ENCODE measurements around the gene TMEM181. TPM values are rescaled to one million over a fixed set of nuclear protein-coding genes. Genes with fewer than 3 reads are reported as not detected.

TMEM181 gene
- total and polyA plus RNA-seq, 2 experiments from 2014 or later = 11.9 to 25.2 TPM

- no peak for DNase-seq (ENCODE audit: low spot score)
- Mint-ChIP-seq H3K36me3 (ENCODE audit: low read depth) (no peaks in the 10 kb centered on the region), H3K4me3 (no peak overlapping the region)
These were observed 124.9 kb downstream of the TMEM181 start for GRCh38 chr6:158684745-158685324.

More at GRCh38 chr6:158684745-158685324, 124.9 kb downstream of the TMEM181 start:
- H3K4me1 Mint-ChIP-seq = peaks cover 12% of the 10 kb centered on the region
- no peaks in the 10 kb centered on the region for H3K9me3 Mint-ChIP-seq
- Histone ChIP-seq H3K36me3 (ENCODE audit: insufficient read depth) (no peaks in the 10 kb centered on the region), H3K9me2 (ENCODE audit: insufficient read depth) (no peaks in the 10 kb centered on the region), H3K4me3 (no peak overlapping the region), H3K4me1 (ENCODE audit: insufficient read depth) (no peaks in the 10 kb centered on the region; the same call in 1 of the 2 replicates), H4K20me1 (replicated peaks; ENCODE audit: insufficient read depth) (no peaks in the 10 kb centered on the region), H2AFZ (no peak overlapping the region), H3K27me3 (ENCODE audit: insufficient read depth) (no peaks in the 10 kb centered on the region), H3K79me2 (replicated peaks; ENCODE audit: insufficient read depth) (no peaks in the 10 kb centered on the region), H3K27ac (ENCODE audit: low read depth) (no peak overlapping the region), H3F3A (replicated peaks; ENCODE audit: low read depth) (no peaks in the 10 kb centered on the region), H3K4me2 (no peak overlapping the region)
- H3K27me3 Mint-ChIP-seq (ENCODE audit: insufficient read depth, low read depth, poor library complexity) = peaks cover 2% of the 10 kb centered on the region
- TF ChIP-seq, protein P1, sequence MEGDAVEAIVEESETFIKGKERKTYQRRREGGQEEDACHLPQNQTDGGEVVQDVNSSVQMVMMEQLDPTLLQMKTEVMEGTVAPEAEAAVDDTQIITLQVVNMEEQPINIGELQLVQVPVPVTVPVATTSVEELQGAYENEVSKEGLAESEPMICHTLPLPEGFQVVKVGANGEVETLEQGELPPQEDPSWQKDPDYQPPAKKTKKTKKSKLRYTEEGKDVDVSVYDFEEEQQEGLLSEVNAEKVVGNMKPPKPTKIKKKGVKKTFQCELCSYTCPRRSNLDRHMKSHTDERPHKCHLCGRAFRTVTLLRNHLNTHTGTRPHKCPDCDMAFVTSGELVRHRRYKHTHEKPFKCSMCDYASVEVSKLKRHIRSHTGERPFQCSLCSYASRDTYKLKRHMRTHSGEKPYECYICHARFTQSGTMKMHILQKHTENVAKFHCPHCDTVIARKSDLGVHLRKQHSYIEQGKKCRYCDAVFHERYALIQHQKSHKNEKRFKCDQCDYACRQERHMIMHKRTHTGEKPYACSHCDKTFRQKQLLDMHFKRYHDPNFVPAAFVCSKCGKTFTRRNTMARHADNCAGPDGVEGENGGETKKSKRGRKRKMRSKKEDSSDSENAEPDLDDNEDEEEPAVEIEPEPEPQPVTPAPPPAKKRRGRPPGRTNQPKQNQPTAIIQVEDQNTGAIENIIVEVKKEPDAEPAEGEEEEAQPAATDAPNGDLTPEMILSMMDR (conservative IDR thresholded peaks at IDR 0.05; ENCODE audit: low read depth in 2 of 2) = no peak
- TF ChIP-seq, protein P2, sequence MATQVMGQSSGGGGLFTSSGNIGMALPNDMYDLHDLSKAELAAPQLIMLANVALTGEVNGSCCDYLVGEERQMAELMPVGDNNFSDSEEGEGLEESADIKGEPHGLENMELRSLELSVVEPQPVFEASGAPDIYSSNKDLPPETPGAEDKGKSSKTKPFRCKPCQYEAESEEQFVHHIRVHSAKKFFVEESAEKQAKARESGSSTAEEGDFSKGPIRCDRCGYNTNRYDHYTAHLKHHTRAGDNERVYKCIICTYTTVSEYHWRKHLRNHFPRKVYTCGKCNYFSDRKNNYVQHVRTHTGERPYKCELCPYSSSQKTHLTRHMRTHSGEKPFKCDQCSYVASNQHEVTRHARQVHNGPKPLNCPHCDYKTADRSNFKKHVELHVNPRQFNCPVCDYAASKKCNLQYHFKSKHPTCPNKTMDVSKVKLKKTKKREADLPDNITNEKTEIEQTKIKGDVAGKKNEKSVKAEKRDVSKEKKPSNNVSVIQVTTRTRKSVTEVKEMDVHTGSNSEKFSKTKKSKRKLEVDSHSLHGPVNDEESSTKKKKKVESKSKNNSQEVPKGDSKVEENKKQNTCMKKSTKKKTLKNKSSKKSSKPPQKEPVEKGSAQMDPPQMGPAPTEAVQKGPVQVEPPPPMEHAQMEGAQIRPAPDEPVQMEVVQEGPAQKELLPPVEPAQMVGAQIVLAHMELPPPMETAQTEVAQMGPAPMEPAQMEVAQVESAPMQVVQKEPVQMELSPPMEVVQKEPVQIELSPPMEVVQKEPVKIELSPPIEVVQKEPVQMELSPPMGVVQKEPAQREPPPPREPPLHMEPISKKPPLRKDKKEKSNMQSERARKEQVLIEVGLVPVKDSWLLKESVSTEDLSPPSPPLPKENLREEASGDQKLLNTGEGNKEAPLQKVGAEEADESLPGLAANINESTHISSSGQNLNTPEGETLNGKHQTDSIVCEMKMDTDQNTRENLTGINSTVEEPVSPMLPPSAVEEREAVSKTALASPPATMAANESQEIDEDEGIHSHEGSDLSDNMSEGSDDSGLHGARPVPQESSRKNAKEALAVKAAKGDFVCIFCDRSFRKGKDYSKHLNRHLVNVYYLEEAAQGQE (IDR thresholded peaks at IDR 0.05; ENCODE audit: unreplicated experiment) = no peak
- TF ChIP-seq ETS1 (IDR thresholded peaks at IDR 0.05) = no peak
- TF ChIP-seq, protein P3, sequence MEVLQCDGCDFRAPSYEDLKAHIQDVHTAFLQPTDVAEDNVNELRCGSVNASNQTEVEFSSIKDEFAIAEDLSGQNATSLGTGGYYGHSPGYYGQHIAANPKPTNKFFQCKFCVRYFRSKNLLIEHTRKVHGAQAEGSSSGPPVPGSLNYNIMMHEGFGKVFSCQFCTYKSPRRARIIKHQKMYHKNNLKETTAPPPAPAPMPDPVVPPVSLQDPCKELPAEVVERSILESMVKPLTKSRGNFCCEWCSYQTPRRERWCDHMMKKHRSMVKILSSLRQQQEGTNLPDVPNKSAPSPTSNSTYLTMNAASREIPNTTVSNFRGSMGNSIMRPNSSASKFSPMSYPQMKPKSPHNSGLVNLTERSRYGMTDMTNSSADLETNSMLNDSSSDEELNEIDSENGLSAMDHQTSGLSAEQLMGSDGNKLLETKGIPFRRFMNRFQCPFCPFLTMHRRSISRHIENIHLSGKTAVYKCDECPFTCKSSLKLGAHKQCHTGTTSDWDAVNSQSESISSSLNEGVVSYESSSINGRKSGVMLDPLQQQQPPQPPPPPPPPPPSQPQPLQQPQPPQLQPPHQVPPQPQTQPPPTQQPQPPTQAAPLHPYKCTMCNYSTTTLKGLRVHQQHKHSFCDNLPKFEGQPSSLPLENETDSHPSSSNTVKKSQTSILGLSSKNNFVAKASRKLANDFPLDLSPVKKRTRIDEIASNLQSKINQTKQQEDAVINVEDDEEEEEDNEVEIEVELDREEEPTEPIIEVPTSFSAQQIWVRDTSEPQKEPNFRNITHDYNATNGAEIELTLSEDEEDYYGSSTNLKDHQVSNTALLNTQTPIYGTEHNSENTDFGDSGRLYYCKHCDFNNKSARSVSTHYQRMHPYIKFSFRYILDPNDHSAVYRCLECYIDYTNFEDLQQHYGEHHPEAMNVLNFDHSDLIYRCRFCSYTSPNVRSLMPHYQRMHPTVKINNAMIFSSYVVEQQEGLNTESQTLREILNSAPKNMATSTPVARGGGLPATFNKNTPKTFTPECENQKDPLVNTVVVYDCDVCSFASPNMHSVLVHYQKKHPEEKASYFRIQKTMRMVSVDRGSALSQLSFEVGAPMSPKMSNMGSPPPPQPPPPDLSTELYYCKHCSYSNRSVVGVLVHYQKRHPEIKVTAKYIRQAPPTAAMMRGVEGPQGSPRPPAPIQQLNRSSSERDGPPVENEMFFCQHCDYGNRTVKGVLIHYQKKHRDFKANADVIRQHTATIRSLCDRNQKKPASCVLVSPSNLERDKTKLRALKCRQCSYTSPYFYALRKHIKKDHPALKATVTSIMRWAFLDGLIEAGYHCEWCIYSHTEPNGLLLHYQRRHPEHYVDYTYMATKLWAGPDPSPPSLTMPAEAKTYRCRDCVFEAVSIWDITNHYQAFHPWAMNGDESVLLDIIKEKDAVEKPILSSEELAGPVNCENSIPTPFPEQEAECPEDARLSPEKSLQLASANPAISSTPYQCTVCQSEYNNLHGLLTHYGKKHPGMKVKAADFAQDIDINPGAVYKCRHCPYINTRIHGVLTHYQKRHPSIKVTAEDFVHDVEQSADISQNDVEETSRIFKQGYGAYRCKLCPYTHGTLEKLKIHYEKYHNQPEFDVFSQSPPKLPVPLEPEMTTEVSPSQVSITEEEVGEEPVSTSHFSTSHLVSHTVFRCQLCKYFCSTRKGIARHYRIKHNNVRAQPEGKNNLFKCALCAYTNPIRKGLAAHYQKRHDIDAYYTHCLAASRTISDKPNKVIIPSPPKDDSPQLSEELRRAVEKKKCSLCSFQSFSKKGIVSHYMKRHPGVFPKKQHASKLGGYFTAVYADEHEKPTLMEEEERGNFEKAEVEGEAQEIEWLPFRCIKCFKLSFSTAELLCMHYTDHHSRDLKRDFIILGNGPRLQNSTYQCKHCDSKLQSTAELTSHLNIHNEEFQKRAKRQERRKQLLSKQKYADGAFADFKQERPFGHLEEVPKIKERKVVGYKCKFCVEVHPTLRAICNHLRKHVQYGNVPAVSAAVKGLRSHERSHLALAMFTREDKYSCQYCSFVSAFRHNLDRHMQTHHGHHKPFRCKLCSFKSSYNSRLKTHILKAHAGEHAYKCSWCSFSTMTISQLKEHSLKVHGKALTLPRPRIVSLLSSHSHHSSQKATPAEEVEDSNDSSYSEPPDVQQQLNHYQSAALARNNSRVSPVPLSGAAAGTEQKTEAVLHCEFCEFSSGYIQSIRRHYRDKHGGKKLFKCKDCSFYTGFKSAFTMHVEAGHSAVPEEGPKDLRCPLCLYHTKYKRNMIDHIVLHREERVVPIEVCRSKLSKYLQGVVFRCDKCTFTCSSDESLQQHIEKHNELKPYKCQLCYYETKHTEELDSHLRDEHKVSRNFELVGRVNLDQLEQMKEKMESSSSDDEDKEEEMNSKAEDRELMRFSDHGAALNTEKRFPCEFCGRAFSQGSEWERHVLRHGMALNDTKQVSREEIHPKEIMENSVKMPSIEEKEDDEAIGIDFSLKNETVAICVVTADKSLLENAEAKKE (CRISPR knock-in tag; IDR thresholded peaks at IDR 0.05) = no peak
- no peak for TF ChIP-seq EZH2phosphoT487 (IDR thresholded peaks at IDR 0.05; ENCODE audit: unreplicated experiment)
- TF ChIP-seq ZNF114 (CRISPR knock-in tag; IDR thresholded peaks at IDR 0.05) = no peak
- no peak for TF ChIP-seq EZH2 (IDR thresholded peaks at IDR 0.05; ENCODE audit: low read depth, unreplicated experiment)
- TF ChIP-seq POLR2AphosphoS5 (IDR thresholded peaks at IDR 0.05; ENCODE audit: low read depth) = no peak
- TF ChIP-seq ZNF331 (CRISPR knock-in tag; IDR thresholded peaks at IDR 0.05; ENCODE audit: low read depth) = no peak
- no peak for TF ChIP-seq CREB1 (CRISPR knock-in tag; IDR thresholded peaks at IDR 0.05; ENCODE audit: low read depth)
- ATAC-seq = no peak
- no peak overlapping the region for H3K27ac Mint-ChIP-seq

Data from GM23338 (cell line).